Measurements from ENCODE around the gene PRMT3.

GRCh38 chr11:20536365-20536764 lies 148.8 kb downstream of the PRMT3 start:
- TF ChIP-seq POLR2A (IDR thresholded peaks at IDR 0.05) (no peak), CTCF (IDR thresholded peaks at IDR 0.05) (no peak)
